ENCODE data around the gene GPAT3. TPM values are rescaled to one million over a fixed set of nuclear protein-coding genes. Genes with fewer than 3 reads are reported as not detected.

The GPAT3 gene
- total and polyA plus RNA-seq, 2 of the 8 experiments (the other 6 are each of a cell fraction or from before 2014, with no cell fraction given), result 0.23 to 2.0 TPM

GRCh38 chr4:83536362-83537272, 709 bp downstream of the GPAT3 start (continued):
- TF ChIP-seq CTBP2 (IDR thresholded peaks at IDR 0.05; ENCODE audit: borderline replicate concordance, insufficient read depth, insufficient read length, low read length), result no peak
- no peak; the same call in 1 of the 2 replicates for TF ChIP-seq GABPA (IDR thresholded peaks at IDR 0.05; ENCODE audit: borderline replicate concordance, insufficient read depth, low read length)
- TF ChIP-seq POU5F1 (IDR thresholded peaks at IDR 0.05; ENCODE audit: low read depth, low read length), result no peak
- TF ChIP-seq SIRT6 (IDR thresholded peaks at IDR 0.05; ENCODE audit: low read length), result no peak
- TF ChIP-seq POLR2A (IDR thresholded peaks at IDR 0.05; ENCODE audit: control extremely low read depth in 1 of 2, low read depth in 2 of 2, low read length in 2 of 2), result no peak
- TF ChIP-seq CBX5 (IDR thresholded peaks at IDR 0.05; ENCODE audit: low read depth, low read length), result no peak
- peak; percentile 38 for TF ChIP-seq EZH2 (IDR thresholded peaks at IDR 0.05; ENCODE audit: low read depth, low read length, severe bottlenecking)
- no peak for TF ChIP-seq GTF2F1 (IDR thresholded peaks at IDR 0.05; ENCODE audit: borderline replicate concordance, low read depth, low read length)
- no peak for TF ChIP-seq RNF2 (IDR thresholded peaks at IDR 0.05; ENCODE audit: borderline replicate concordance, low read depth, low read length, missing control alignments, poor library complexity, severe bottlenecking)
- no peak for TF ChIP-seq ZNF274 (IDR thresholded peaks at IDR 0.05; ENCODE audit: borderline replicate concordance, extremely low read depth, low read length)
- TF ChIP-seq TAF7 (optimal IDR thresholded peaks at IDR 0.05; ENCODE audit: borderline replicate concordance, low read depth, low read length), result no peak
- no peak for TF ChIP-seq PHF8 (conservative IDR thresholded peaks at IDR 0.05; ENCODE audit: low read depth, low read length)
- no peak for TF ChIP-seq SIN3A (conservative IDR thresholded peaks at IDR 0.05 in 1 of 2, IDR thresholded peaks at IDR 0.05 in 1 of 2; ENCODE audit: low read depth in 1 of 2, low read length in 2 of 2)
- TF ChIP-seq TBP (IDR thresholded peaks at IDR 0.05; ENCODE audit: low read depth, low read length), result no peak
- TF ChIP-seq KDM4A (IDR thresholded peaks at IDR 0.05; ENCODE audit: low read depth, low read length, severe bottlenecking), result peak; percentile 81
- TF ChIP-seq RFX5 (IDR thresholded peaks at IDR 0.05; ENCODE audit: borderline replicate concordance, low read depth, low read length), result no peak
- TF ChIP-seq EGR1 (IDR thresholded peaks at IDR 0.05; ENCODE audit: borderline replicate concordance, low read depth, low read length), result no peak
- no peak for TF ChIP-seq RXRA (IDR thresholded peaks at IDR 0.05; ENCODE audit: insufficient read depth, low read depth, low read length)
- no peak for TF ChIP-seq CHD2 (IDR thresholded peaks at IDR 0.05; ENCODE audit: low read length)
- no peak for TF ChIP-seq ATF3 (IDR thresholded peaks at IDR 0.05; ENCODE audit: insufficient read depth, low read depth, low read length)
- no peak for TF ChIP-seq KDM5A (IDR thresholded peaks at IDR 0.05; ENCODE audit: low read length)
- no peak for TF ChIP-seq SP1 (IDR thresholded peaks at IDR 0.05; ENCODE audit: low read depth, low read length)
- TF ChIP-seq SRF (IDR thresholded peaks at IDR 0.05; ENCODE audit: low read depth, low read length), result no peak

Data from H1 (cell line).